ENCODE data around the gene SORCS1. TPM values are rescaled to one million over a fixed set of nuclear protein-coding genes. Genes with fewer than 3 reads are reported as not detected.

Gene SORCS1
- total and polyA plus RNA-seq, 2 experiments from 2014 or later = 45.6 to 73.0 TPM

DNA sequence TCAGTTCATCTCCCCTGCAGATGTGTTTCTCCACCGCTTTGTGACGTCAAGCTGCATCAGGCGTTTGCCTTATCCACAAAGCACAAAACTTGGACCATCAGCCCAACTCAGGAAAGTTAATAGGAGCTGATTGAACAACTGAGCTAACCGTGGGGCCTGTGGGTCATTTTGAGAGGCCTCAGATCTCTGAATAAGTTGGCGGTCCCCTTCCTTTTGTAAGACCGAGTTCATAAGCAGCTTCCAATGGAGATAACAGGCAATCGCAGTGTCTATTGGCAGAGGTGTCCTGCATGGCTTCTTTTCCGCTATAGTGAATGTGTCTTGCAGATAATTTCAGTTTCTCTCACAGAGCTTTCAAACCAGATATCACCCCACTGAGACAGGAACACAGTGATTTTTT, 154.0 kb downstream of the SORCS1 start:
- no peak overlapping the region for H3K27ac ChIP-seq
- H3K36me3 ChIP-seq = no peaks in the 10 kb centered on the region
- H3K9me3 ChIP-seq (ENCODE audit: low read depth) = no peaks in the 10 kb centered on the region
- no peak for DNase-seq (ENCODE audit: low read depth in 1 of 2, low spot score in 1 of 2)
- no peak overlapping the region for H3K4me3 ChIP-seq
- TF ChIP-seq CTCF (IDR thresholded peaks at IDR 0.05; ENCODE audit: low read depth, low read length) = no peak
- no peaks in the 10 kb centered on the region for H3K27me3 ChIP-seq
- H3K4me1 ChIP-seq (ENCODE audit: low read depth) = peaks cover 6% of the 10 kb centered on the region

GRCh38 chr10:107004362-107004761, 160.1 kb downstream of the SORCS1 start:
- Histone ChIP-seq H3K36me3 (no peaks in the 10 kb centered on the region), H3K27me3 (no peaks in the 10 kb centered on the region), H3K4me1 (ENCODE audit: low read depth) (peaks cover 9% of the 10 kb centered on the region), H3K27ac (no peak overlapping the region), H3K4me3 (no peak overlapping the region), H3K9me3 (ENCODE audit: low read depth) (no peaks in the 10 kb centered on the region)
- DNase-seq (ENCODE audit: low read depth in 1 of 2, low spot score in 1 of 2) = no peak
- no peak for TF ChIP-seq CTCF (IDR thresholded peaks at IDR 0.05; ENCODE audit: low read depth, low read length)

- H3K4me1 ChIP-seq (ENCODE audit: low read depth) = peaks cover 32% of the 10 kb centered on the region
- no peaks in the 10 kb centered on the region for H3K9me3 ChIP-seq (ENCODE audit: low read depth)
- H3K27ac ChIP-seq = peak overlapping the region; percentile 44
- TF ChIP-seq CTCF (IDR thresholded peaks at IDR 0.05; ENCODE audit: low read depth, low read length) = no peak
- H3K36me3 ChIP-seq = no peaks in the 10 kb centered on the region
- no peak for DNase-seq (ENCODE audit: low read depth in 1 of 2, low spot score in 1 of 2)
- no peak overlapping the region for H3K4me3 ChIP-seq
- H3K27me3 ChIP-seq = no peaks in the 10 kb centered on the region
Measured at GRCh38 chr10:107002068-107002467, 162.4 kb downstream of the SORCS1 start.

GRCh38 chr10:106999118-106999707, 165.3 kb downstream of the SORCS1 start:
- Histone ChIP-seq H3K4me1 (ENCODE audit: low read depth) (peaks cover 32% of the 10 kb centered on the region), H3K36me3 (no peaks in the 10 kb centered on the region), H3K9me3 (ENCODE audit: low read depth) (no peaks in the 10 kb centered on the region), H3K27ac (peak overlapping the region; percentile 60), H3K4me3 (no peak overlapping the region), H3K27me3 (no peaks in the 10 kb centered on the region)
- no peak for DNase-seq (ENCODE audit: low read depth in 1 of 2, low spot score in 1 of 2)
- TF ChIP-seq CTCF (IDR thresholded peaks at IDR 0.05; ENCODE audit: low read depth, low read length) = no peak

DNA sequence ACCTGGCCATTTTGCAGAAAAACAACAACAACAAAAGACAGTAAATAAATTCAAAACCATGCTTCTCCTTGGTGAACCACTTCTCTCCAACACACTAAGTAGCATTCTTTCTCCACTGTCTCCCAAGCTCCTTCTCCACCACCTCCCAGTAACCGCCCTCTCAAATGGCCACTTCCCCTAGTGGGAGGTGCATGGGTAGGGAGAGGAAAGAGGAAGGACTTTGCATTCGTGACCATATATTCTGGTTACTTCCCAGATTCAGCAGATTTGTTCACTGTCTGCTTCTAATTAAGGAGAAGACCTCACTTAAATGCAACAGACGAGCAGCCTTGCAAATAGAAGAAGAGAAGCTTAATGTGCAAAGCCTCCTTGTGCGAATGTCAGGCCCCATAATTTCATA, 166.8 kb downstream of the SORCS1 start:
- Histone ChIP-seq H3K4me3 (no peak overlapping the region), H3K4me1 (ENCODE audit: low read depth) (peaks cover 32% of the 10 kb centered on the region), H3K27ac (peak overlapping the region; percentile 23), H3K9me3 (ENCODE audit: low read depth) (no peaks in the 10 kb centered on the region), H3K36me3 (no peaks in the 10 kb centered on the region), H3K27me3 (no peaks in the 10 kb centered on the region)
- DNase-seq (ENCODE audit: low read depth in 1 of 2, low spot score in 1 of 2) = no peak
- TF ChIP-seq CTCF (IDR thresholded peaks at IDR 0.05; ENCODE audit: low read depth, low read length) = no peak
